HL-60 (cell line): ENCODE measurements around the gene HORMAD2.
"Not testable (repeated sequence)": the region's sequence is repeated elsewhere in the genome, so short reads cannot be mapped to it uniquely, and the experiment has no call there.

Experiments
- DNase-seq, 2 experiments: peaks; one replicate each; pipeline ENCODE4 v3.0.0-alpha.2; 2010 to 2020; ENCODE audit warnings: low read depth in 1 of 2, low spot score in 1 of 2
- H3K27ac ChIP-seq: fragments of 250-450 bp; sonication (Bioruptor Pico); replicated peaks from 2 replicates; pipeline ENCODE4 v1.5.1; 2020; ENCODE audit warnings: mild to moderate bottlenecking, moderate library complexity
- H3K27me3 ChIP-seq: fragments of 250-450 bp; sonication (Bioruptor Pico); 2 replicates; pipeline ENCODE4 v1.5.1; 2021; ENCODE audit warnings: mild to moderate bottlenecking, moderate library complexity; ENCODE audit not compliant: insufficient read depth, poor library complexity, severe bottlenecking
- H3K4me3 ChIP-seq: replicated peaks from 2 replicates; pipeline ENCODE4 v1.5.1; 2011; ENCODE audit warnings: mild to moderate bottlenecking, control low read depth, low read length; ENCODE audit not compliant: insufficient read depth
- CTCF ChIP-seq: IDR thresholded peaks from one replicate; pipeline ENCODE4 v1.5.1; 2011; ENCODE audit warnings: low read length, control low read depth, inconsistent platforms; ENCODE audit not compliant: insufficient read depth
- GABPA ChIP-seq: IDR thresholded peaks from 2 replicates; pipeline ENCODE4 v1.6.1; 2012; ENCODE audit warnings: low read depth
- POLR2AphosphoS5 ChIP-seq: IDR thresholded peaks from 2 replicates; pipeline ENCODE4 v1.6.1; 2012; ENCODE audit warnings: low read depth
- REST ChIP-seq: IDR thresholded peaks from 2 replicates; pipeline ENCODE4 v1.6.1; 2012; ENCODE audit warnings: low read depth; ENCODE audit not compliant: insufficient replicate concordance
- SPI1 ChIP-seq: IDR thresholded peaks from 2 replicates; pipeline ENCODE4 v1.6.1; 2012; ENCODE audit warnings: low read depth, mild to moderate bottlenecking, borderline replicate concordance

HORMAD2 gene

GRCh38 chr22:30212996-30213441 lies 132.8 kb downstream of the HORMAD2 start:
- no peaks in the 10 kb centered on the region for H3K27me3 ChIP-seq
- H3K27ac ChIP-seq = peak overlapping the region; percentile 44
- no peak overlapping the region for H3K4me3 ChIP-seq
- TF ChIP-seq POLR2AphosphoS5 (0 out of 2 replicates have a peak, but pooled peaks have one; percentile 55), REST (no peak), SPI1 (no peak)
- peak; percentile 53 to 62 for DNase-seq

- Histone ChIP-seq H3K27me3 (no peaks in the 10 kb centered on the region), H3K27ac (no peak overlapping the region), H3K4me3 (no peak overlapping the region)
- no peak for DNase-seq
- TF ChIP-seq SPI1 = no peak
- no peak for TF ChIP-seq GABPA
- TF ChIP-seq CTCF = no peak
These were observed 134.6 kb downstream of the HORMAD2 start for GRCh38 chr22:30214703-30215407.

GRCh38 chr22:30216272-30216671 lies 136.0 kb downstream of the HORMAD2 start:
- not testable (repeated sequence) for DNase-seq, H3K4me3 ChIP-seq, H3K27me3 ChIP-seq, H3K27ac ChIP-seq

- H3K27ac ChIP-seq = no peak overlapping the region
- no peak for DNase-seq
- TF ChIP-seq CTCF = no peak
- no peak for TF ChIP-seq SPI1
- TF ChIP-seq REST = no peak
- TF ChIP-seq POLR2AphosphoS5 = no peak
- TF ChIP-seq GABPA = no peak
- H3K27me3 ChIP-seq = no peaks in the 10 kb centered on the region
- H3K4me3 ChIP-seq = no peak overlapping the region
These were observed 136.4 kb downstream of the HORMAD2 start for GRCh38 chr22:30216710-30217109.
